Lung (tissue), 12 donors: Measurements from ENCODE around the gene RALGAPA2. TPM values are rescaled to one million over a fixed set of nuclear protein-coding genes. Genes with fewer than 3 reads are reported as not detected.
A peak's percentile ranks its signal among the peaks of the same experiment; 100 is the strongest.

Experiments
- ATAC-seq: fragments of 200-7000 bp; cut with Tn5 transposase; one replicate; pipeline ENCODE4 v1.9.1; 2020; ENCODE audit warnings: moderate number of reproducible peaks; ENCODE audit not compliant: insufficient read depth, low FRiP score
- DNase-seq, 3 donors: peaks; one replicate each; pipeline ENCODE4 v3.0.0-alpha.2; 2013 to 2017
- H3K27ac ChIP-seq, 2 donors: one replicate each; pipeline ENCODE4 v1.5.1; 2013; ENCODE audit warnings: mild to moderate bottlenecking in 2 of 2, moderate library complexity in 2 of 2, control low read depth in 1 of 2, inconsistent platforms in 1 of 2, low read depth in 1 of 2, low read length in 1 of 2
- H3K27me3 ChIP-seq, 3 donors: one replicate each; pipeline ENCODE4 v1.5.1; 2013; ENCODE audit warnings: low read length in 2 of 3; ENCODE audit not compliant: control insufficient read depth in 3 of 3, insufficient read depth in 3 of 3
- H3K36me3 ChIP-seq, 4 donors: one replicate each; pipeline ENCODE4 v1.5.1; 2013; ENCODE audit warnings: low read length in 4 of 4, mild to moderate bottlenecking in 1 of 4, moderate library complexity in 1 of 4; ENCODE audit not compliant: control insufficient read depth in 4 of 4, insufficient read depth in 4 of 4
- H3K4me1 ChIP-seq, 5 donors: one replicate each; pipeline ENCODE4 v1.5.1; 2013; ENCODE audit warnings: low read length in 5 of 5, mild to moderate bottlenecking in 2 of 5, moderate library complexity in 1 of 5; ENCODE audit not compliant: control insufficient read depth in 5 of 5, insufficient read depth in 5 of 5
- H3K4me3 ChIP-seq: one replicate; pipeline ENCODE4 v1.5.1; 2013; ENCODE audit warnings: mild to moderate bottlenecking, control low read depth, moderate library complexity
- H3K9ac ChIP-seq, 2 donors: one replicate each; pipeline ENCODE4 v1.5.1; 2013; ENCODE audit warnings: low read length in 2 of 2, control low read depth in 1 of 2; ENCODE audit not compliant: insufficient read depth in 1 of 2
- H3K9me3 ChIP-seq, 4 donors: one replicate each; pipeline ENCODE4 v1.5.1; 2013; ENCODE audit warnings: low read length in 3 of 4, mild to moderate bottlenecking in 1 of 4, moderate library complexity in 1 of 4; ENCODE audit not compliant: control insufficient read depth in 4 of 4, insufficient read depth in 3 of 4
- WGBS, 2 donors: extraction: QIAGEN DNeasy Blood & Tissue Kit; methylation state at CpG; one replicate each; pipeline ENCODE4 v1.1.7; 2013; 5-methylcytosine and 5-hydroxymethylcytosine counted together
- polyA plus RNA-seq, 2 donors: library from polyadenylated mRNA; stranded (reverse); fragments of 200-250 nt; gene quantifications; one replicate each; pipeline ENCODE4 v1.2.1, GENCODE V29; 2013
- total RNA-seq, 2 donors: library from RNA; depleted of rRNA in 1 of 2; stranded (reverse); fragments of >200 nt in 1 of 2; gene quantifications; one replicate each; pipeline ENCODE4 v1.2.1, GENCODE V29; 2014 to 2021
- TF ChIP-seq, protein P1 (sequence below): IDR thresholded peaks from 2 replicates; pipeline ENCODE4 v1.5.1; 2012; ENCODE audit warnings: mild to moderate bottlenecking; ENCODE audit errors: control extremely low read depth, extremely low read depth
- donor health status: control.
- donor health status: control.
- donor health status: Bipolar disorder and iron deficiency.
- donor health status: healthy.
- donor health status: DM: yes; HTN: yes; CAD: no.

Gene RALGAPA2
- total and polyA plus RNA-seq, 4 donors = 12.1 to 83.4 (median 55.6) TPM

- TF ChIP-seq, protein P1, sequence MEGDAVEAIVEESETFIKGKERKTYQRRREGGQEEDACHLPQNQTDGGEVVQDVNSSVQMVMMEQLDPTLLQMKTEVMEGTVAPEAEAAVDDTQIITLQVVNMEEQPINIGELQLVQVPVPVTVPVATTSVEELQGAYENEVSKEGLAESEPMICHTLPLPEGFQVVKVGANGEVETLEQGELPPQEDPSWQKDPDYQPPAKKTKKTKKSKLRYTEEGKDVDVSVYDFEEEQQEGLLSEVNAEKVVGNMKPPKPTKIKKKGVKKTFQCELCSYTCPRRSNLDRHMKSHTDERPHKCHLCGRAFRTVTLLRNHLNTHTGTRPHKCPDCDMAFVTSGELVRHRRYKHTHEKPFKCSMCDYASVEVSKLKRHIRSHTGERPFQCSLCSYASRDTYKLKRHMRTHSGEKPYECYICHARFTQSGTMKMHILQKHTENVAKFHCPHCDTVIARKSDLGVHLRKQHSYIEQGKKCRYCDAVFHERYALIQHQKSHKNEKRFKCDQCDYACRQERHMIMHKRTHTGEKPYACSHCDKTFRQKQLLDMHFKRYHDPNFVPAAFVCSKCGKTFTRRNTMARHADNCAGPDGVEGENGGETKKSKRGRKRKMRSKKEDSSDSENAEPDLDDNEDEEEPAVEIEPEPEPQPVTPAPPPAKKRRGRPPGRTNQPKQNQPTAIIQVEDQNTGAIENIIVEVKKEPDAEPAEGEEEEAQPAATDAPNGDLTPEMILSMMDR = no peak
- DNase-seq (no peak), ATAC-seq (no peak)
- WGBS, 2 donors = 95 to 99% methylated on average over 4 of the region's 4 CpGs
- Histone ChIP-seq H3K27ac (no peak overlapping the region), H3K27me3 (no peaks in the 10 kb centered on the region), H3K9me3 (no peaks in the 10 kb centered on the region), H3K9ac (no peak overlapping the region), H3K4me1 (peaks cover 0 to 3% (median 0%) of the 10 kb centered on the region in 5 donors), H3K36me3 (peaks cover 8 to 37% (median 13%) of the 10 kb centered on the region in 4 donors), H3K4me3 (no peak overlapping the region)
Measured at GRCh38 chr20:20529597-20529996, 182.8 kb downstream of the RALGAPA2 start.

GRCh38 chr20:20528861-20529260 lies 183.6 kb downstream of the RALGAPA2 start:
- WGBS, 2 donors = 74 to 79% methylated on average over 3 of the region's 3 CpGs

GRCh38 chr20:20527661-20528060 lies 184.8 kb downstream of the RALGAPA2 start:
- no peaks in the 10 kb centered on the region for H3K27me3 ChIP-seq
- TF ChIP-seq, protein P1 = no peak
- WGBS, 2 donors = 97 to 99% methylated on average over 4 of the region's 4 CpGs
- peaks cover 8 to 38% (median 14%) of the 10 kb centered on the region in 4 donors for H3K36me3 ChIP-seq
- DNase-seq (no peak), ATAC-seq (no peak)
- peaks cover 0 to 3% (median 0%) of the 10 kb centered on the region in 5 donors for H3K4me1 ChIP-seq
- no peak overlapping the region for H3K4me3 ChIP-seq
- H3K9me3 ChIP-seq = no peaks in the 10 kb centered on the region
- H3K27ac ChIP-seq = no peak overlapping the region
- H3K9ac ChIP-seq = no peak overlapping the region

More at GRCh38 chr20:20528861-20529260, 183.6 kb downstream of the RALGAPA2 start:
- DNase-seq = no peak
- TF ChIP-seq, protein P1 = no peak
- H3K9ac ChIP-seq = no peak overlapping the region
- no peaks in the 10 kb centered on the region for H3K27me3 ChIP-seq
- H3K36me3 ChIP-seq = peaks cover 8 to 38% (median 14%) of the 10 kb centered on the region in 4 donors
- no peak overlapping the region for H3K27ac ChIP-seq
- no peak for ATAC-seq
- H3K4me1 ChIP-seq = peaks cover 0 to 3% (median 0%) of the 10 kb centered on the region in 5 donors
- H3K4me3 ChIP-seq = no peak overlapping the region
- H3K9me3 ChIP-seq = no peaks in the 10 kb centered on the region

DNA sequence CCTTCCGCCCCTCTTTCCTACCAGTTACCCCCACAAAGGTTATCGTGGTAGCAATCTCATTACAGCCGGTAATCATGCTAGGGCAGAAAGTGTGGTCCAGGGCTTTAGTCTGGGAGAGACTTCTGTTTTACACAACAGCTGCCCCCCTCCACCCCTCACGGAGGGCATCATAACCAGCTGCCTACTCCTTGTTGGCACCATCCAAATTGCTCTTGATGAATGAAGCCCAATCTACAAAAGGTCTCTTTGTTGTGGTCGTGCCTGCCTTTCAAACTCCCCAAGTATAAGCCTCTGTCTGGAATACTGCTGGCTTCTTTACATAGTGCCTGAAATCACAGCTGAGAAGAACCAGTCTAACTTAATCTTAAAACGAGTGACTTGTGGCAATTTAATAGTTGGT lies 186.7 kb downstream of the RALGAPA2 start:
- Histone ChIP-seq H3K36me3 (peaks cover 3 to 36% (median 10%) of the 10 kb centered on the region in 4 donors), H3K9me3 (peaks cover 0 to 2% (median 0%) of the 10 kb centered on the region in 4 donors), H3K27me3 (no peaks in the 10 kb centered on the region), H3K9ac (no peak overlapping the region), H3K4me3 (no peak overlapping the region), H3K4me1 (peaks cover 0 to 7% (median 0%) of the 10 kb centered on the region in 5 donors), H3K27ac (peak overlapping the region in 1 of 2 donors; percentile 1)
- TF ChIP-seq, protein P1 = no peak
- no peak for DNase-seq
- no peak for ATAC-seq
- 85 to 90% methylated on average over 6 of the region's 6 CpGs for WGBS, 2 donors
